Smooth muscle cell (in vitro differentiated cells): ENCODE data around the gene FLNC. TPM values are rescaled to one million over a fixed set of nuclear protein-coding genes. Genes with fewer than 3 reads are reported as not detected.
A peak's percentile ranks its signal among the peaks of the same experiment; 100 is the strongest.

Experiments
- DNase-seq: peaks from one replicate; lab custom pipeline; 2025; ENCODE audit not compliant: unreplicated experiment; lab: John Stamatoyannopoulos, UW
- H2AFZ ChIP-seq: fragments of 200-600 bp; sonication (generic); 2 replicates; pipeline ENCODE4 v1.6.0; 2016; ENCODE audit warnings: antibody characterized with exemption, low read depth, mild to moderate bottlenecking
- H3F3A ChIP-seq: fragments of 200-600 bp; sonication (generic); 2 replicates; pipeline ENCODE4 v1.6.0; 2017; ENCODE audit warnings: antibody characterized with exemption, low read depth
- H3K27ac ChIP-seq: fragments of 200-600 bp; sonication (generic); 2 replicates; pipeline ENCODE4 v1.5.1; 2016; ENCODE audit warnings: low read depth, mild to moderate bottlenecking
- H3K27me3 ChIP-seq: fragments of 200-600 bp; sonication (generic); 2 replicates; pipeline ENCODE4 v1.6.1; 2016; ENCODE audit warnings: low read depth, mild to moderate bottlenecking
- H3K36me3 ChIP-seq: fragments of 200-600 bp; sonication (generic); 2 replicates; pipeline ENCODE4 v1.5.1; 2016; ENCODE audit warnings: low read depth
- H3K4me1 ChIP-seq: fragments of 200-600 bp; sonication (generic); 2 replicates; pipeline ENCODE4 v1.5.1; 2016; ENCODE audit warnings: low read depth
- H3K4me2 ChIP-seq: fragments of 200-600 bp; sonication (generic); 2 replicates; pipeline ENCODE4 v1.6.0; 2016; ENCODE audit warnings: mild to moderate bottlenecking
- H3K4me3 ChIP-seq: fragments of 200-600 bp; sonication (generic); 2 replicates; pipeline ENCODE4 v1.5.1; 2016; ENCODE audit warnings: mild to moderate bottlenecking
- H3K79me2 ChIP-seq: fragments of 200-600 bp; sonication (generic); 2 replicates; pipeline ENCODE4 v1.6.0; 2016; ENCODE audit warnings: low read depth, mild to moderate bottlenecking
- H3K9ac ChIP-seq: fragments of 200-600 bp; sonication (generic); 2 replicates; pipeline ENCODE4 v1.6.0; 2016; ENCODE audit warnings: low read depth
- H3K9me3 ChIP-seq: fragments of 200-600 bp; sonication (generic); replicated peaks from 2 replicates; pipeline ENCODE4 v1.5.1; 2016; ENCODE audit warnings: low read depth
- H4K20me1 ChIP-seq: fragments of 200-600 bp; sonication (generic); 2 replicates; pipeline ENCODE4 v1.6.0; 2016; ENCODE audit warnings: low read depth
- CTCF ChIP-seq: fragments of 200-600 bp; sonication (generic); IDR thresholded peaks from 2 replicates; pipeline ENCODE4 v1.5.1; 2017; ENCODE audit warnings: borderline replicate concordance, mild to moderate bottlenecking, antibody characterized with exemption; ENCODE audit not compliant: insufficient read depth, poor library complexity, severe bottlenecking
- WGBS: methylation state at CpG from one replicate; pipeline ENCODE4 v1.1.7; 2016; ENCODE audit warnings: low lambda C conversion rate; 5-methylcytosine and 5-hydroxymethylcytosine counted together
- polyA plus RNA-seq: library from polyadenylated mRNA; unstranded; fragments of >200 nt; fragmentation: Nextera tagmentation; extraction: Ambion mirVana; gene quantifications from 2 replicates; pipeline ENCODE4 v1.2.1, GENCODE V29; 2016
- total RNA-seq: library from RNA; depleted of rRNA; stranded (reverse); fragments of >200 nt; gene quantifications from 2 replicates; pipeline ENCODE4 v1.2.3, GENCODE V29; 2014

The FLNC gene
- total and polyA plus RNA-seq, 2 experiments from 2014 or later: 31.7 to 34.2 TPM

GRCh38 chr7:128790315-128791041 is 39.7 kb upstream of the FLNC start:
- DNase-seq: no peak
- TF ChIP-seq CTCF: no peak
- Histone ChIP-seq H3K79me2 (no peaks in the 10 kb centered on the region), H3K36me3 (no peaks in the 10 kb centered on the region), H2AFZ (peak overlapping the region; percentile 77), H3F3A (no peaks in the 10 kb centered on the region), H3K4me2 (peak overlapping the region; percentile 98), H3K4me3 (peak overlapping the region; percentile 89), H3K9me3 (no peaks in the 10 kb centered on the region), H3K4me1 (peaks cover 20% of the 10 kb centered on the region), H3K27ac (no peak overlapping the region), H4K20me1 (no peaks in the 10 kb centered on the region), H3K9ac (peak overlapping the region; percentile 15), H3K27me3 (no peaks in the 10 kb centered on the region)
- WGBS: 15% methylated on average over 27 of the region's 45 CpGs

GRCh38 chr7:128791121-128791971 is 38.9 kb upstream of the FLNC start, which contains the start of gene CCDC136:
Gene CCDC136, plus strand, starts transcription at chr7:128791968. Its CDS starts 444 bp downstream, at chr7:128792412.
- Histone ChIP-seq H3K4me2 (peak within 1 kb of the TSS; percentile 98), H3K4me3 (peak within 1 kb of the TSS; percentile 89), H3K79me2 (no peaks in the 10 kb centered on the region), H4K20me1 (no peaks in the 10 kb centered on the region), H3K9me3 (no peaks in the 10 kb centered on the region), H3K9ac (peak within 1 kb of the TSS; percentile 15), H3K27ac (no peak within 1 kb of the TSS), H3K4me1 (peaks cover 21% of the 10 kb centered on the region), H3K27me3 (no peaks in the 10 kb centered on the region), H3K36me3 (no peaks in the 10 kb centered on the region), H3F3A (no peaks in the 10 kb centered on the region), H2AFZ (peak within 1 kb of the TSS; percentile 77)
- no peak for TF ChIP-seq CTCF
- peak; percentile 24 for DNase-seq
- WGBS: under 1% methylated on average over 38 of the region's 80 CpGs

GRCh38 chr7:128791972-128792327 is 38.3 kb upstream of the FLNC start:
- H3K27ac ChIP-seq: no peak overlapping the region
- H3K9me3 ChIP-seq: no peaks in the 10 kb centered on the region
- peak overlapping the region; percentile 89 for H3K4me3 ChIP-seq
- H3F3A ChIP-seq: no peaks in the 10 kb centered on the region
- no peak for TF ChIP-seq CTCF
- H3K4me1 ChIP-seq: peaks cover 21% of the 10 kb centered on the region
- H3K79me2 ChIP-seq: no peaks in the 10 kb centered on the region
- DNase-seq: no peak
- no peaks in the 10 kb centered on the region for H4K20me1 ChIP-seq
- H3K27me3 ChIP-seq: no peaks in the 10 kb centered on the region
- H3K4me2 ChIP-seq: peak overlapping the region; percentile 98
- H3K36me3 ChIP-seq: no peaks in the 10 kb centered on the region
- whole genome bisulfite sequencing: 3% methylated on average over 9 of the region's 9 CpGs
- H2AFZ ChIP-seq: peak overlapping the region; percentile 77
- H3K9ac ChIP-seq: no peak overlapping the region
